T-helper 1 cell treated with Interleukin-12 subunit alpha and Interleukin-12 subunit beta and Interleukin-4 antibody, amounts not matched to agents 30 μg/mL and 1 μg/mL, for 36 hours (primary cell): ENCODE measurements around the gene ZNF546.

Source experiments
- H3K27ac Mint-ChIP-seq: one replicate; pipeline ENCODE4 v1.8.0; 2021; ENCODE audit warnings: mild to moderate bottlenecking, mixed read lengths
- H3K27me3 Mint-ChIP-seq: one replicate; pipeline ENCODE4 v1.8.0; 2021; ENCODE audit warnings: low read depth, mixed read lengths
- H3K36me3 Mint-ChIP-seq: one replicate; pipeline ENCODE4 v1.8.0; 2021; ENCODE audit warnings: low read depth, mixed read lengths
- H3K4me1 Mint-ChIP-seq: one replicate; pipeline ENCODE4 v1.8.0; 2021; ENCODE audit warnings: low read depth, mixed read lengths
- H3K4me3 Mint-ChIP-seq: one replicate; pipeline ENCODE4 v1.8.0; 2021; ENCODE audit warnings: mild to moderate bottlenecking, moderate library complexity, mixed read lengths
- H3K9me3 Mint-ChIP-seq: one replicate; pipeline ENCODE4 v1.8.0; 2021; ENCODE audit warnings: mixed read lengths

Gene ZNF546

DNA sequence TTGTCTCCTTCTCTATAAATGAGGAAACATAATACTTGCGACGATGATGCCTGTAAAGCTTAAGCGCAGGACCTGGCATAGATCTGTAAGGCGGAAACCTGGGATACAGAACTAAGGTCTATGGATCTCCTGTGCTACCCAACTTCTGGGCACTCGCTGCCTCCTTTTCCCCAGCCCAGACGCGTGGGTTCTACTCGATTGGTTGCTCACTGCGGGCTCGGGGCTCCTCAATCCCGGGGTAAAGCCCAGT is 26.5 kb upstream of the ZNF546 start:
- peak overlapping the region; percentile 97 for H3K4me3 Mint-ChIP-seq
- peaks cover 34% of the 10 kb centered on the region for H3K36me3 Mint-ChIP-seq
- no peaks in the 10 kb centered on the region for H3K9me3 Mint-ChIP-seq
- H3K27me3 Mint-ChIP-seq, result no peaks in the 10 kb centered on the region
- peak overlapping the region; percentile 98 for H3K27ac Mint-ChIP-seq
- H3K4me1 Mint-ChIP-seq, result peaks cover 43% of the 10 kb centered on the region

DNA sequence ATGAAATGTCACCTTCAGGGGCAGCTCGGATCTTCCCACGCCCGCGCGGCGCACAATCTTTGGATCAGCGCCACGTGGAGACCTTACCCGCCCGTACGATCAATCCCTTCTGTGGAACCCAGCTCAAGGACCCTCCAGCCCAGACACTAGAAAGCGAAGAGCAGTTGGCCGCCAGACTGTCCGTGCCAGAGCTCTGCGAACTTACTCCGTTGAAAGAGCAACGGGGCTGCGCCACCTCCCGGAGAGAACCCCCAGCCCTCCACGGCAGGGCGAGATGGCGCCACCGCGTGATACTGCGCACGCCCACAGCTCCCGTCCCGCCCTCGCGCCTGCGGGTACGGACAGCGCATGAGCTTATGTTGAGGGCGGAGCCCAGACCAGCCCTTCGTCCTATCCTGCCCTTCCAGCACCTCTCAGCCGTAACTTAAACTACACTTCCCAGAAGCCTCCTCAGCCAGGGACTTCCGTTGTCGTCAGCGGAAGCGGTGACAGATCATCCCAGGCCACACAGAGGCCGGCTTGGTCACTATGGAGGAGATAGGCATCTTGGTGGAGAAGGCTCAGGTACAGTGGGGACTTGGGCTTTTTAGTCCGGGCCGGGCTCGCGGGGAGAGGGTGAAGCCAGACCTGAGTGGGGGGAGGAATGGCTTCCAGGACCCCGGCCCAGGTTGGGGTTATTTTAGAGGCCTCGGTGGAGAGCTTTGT is 26.0 kb upstream of the ZNF546 start, which contains the start of gene PSMC4:
Gene PSMC4, plus strand, starts transcription at position 491 of the 705 bp plus-strand sequence. Its CDS starts 38 bp downstream, at position 529.
- Mint-ChIP-seq H3K4me1 (peaks cover 43% of the 10 kb centered on the region), H3K9me3 (no peaks in the 10 kb centered on the region), H3K36me3 (peaks cover 39% of the 10 kb centered on the region)

DNA sequence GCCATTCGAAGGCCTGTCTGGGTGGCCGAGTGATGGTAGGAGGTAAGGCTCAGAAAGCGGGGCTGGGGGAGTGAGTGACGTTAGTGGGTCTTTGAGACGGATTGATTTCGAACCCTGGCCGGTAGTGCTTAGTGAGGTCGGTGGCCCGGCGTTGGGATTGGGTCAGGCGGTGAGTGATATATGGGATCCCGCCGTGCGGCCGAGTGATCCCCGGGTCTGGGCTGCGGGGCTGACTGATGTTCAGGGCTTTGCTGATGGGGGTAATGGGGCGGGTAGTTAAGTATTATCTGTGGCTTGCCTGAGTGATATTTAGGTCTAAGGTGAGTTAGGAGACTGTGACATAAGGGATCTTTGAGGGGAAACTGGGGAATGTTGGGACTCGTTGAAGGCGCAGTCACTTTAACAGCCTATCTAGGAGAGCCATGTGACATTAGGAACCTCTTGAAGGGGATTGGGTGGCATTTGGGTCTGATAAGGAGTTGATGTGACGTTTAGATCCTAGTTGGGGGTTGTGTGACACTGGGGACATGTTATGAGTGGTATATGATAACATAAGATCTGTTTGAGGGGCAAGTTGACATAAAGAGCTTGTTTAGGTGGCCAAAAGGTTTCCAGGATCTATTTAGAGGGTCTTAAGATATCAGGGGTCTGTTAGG is 25.4 kb upstream of the ZNF546 start:
- peak overlapping the region; percentile 98 for H3K27ac Mint-ChIP-seq
- peaks cover 40% of the 10 kb centered on the region for H3K36me3 Mint-ChIP-seq
- peaks cover 43% of the 10 kb centered on the region for H3K4me1 Mint-ChIP-seq
- no peaks in the 10 kb centered on the region for H3K27me3 Mint-ChIP-seq
- no peaks in the 10 kb centered on the region for H3K9me3 Mint-ChIP-seq
- peak overlapping the region; percentile 97 for H3K4me3 Mint-ChIP-seq

More for the DNA sequence above, 26.0 kb upstream of the ZNF546 start, which contains the start of gene PSMC4:
- Mint-ChIP-seq H3K27me3 (no peaks in the 10 kb centered on the region), H3K27ac (peak within 1 kb of the TSS; percentile 98), H3K4me3 (peak within 1 kb of the TSS; percentile 97)

DNA sequence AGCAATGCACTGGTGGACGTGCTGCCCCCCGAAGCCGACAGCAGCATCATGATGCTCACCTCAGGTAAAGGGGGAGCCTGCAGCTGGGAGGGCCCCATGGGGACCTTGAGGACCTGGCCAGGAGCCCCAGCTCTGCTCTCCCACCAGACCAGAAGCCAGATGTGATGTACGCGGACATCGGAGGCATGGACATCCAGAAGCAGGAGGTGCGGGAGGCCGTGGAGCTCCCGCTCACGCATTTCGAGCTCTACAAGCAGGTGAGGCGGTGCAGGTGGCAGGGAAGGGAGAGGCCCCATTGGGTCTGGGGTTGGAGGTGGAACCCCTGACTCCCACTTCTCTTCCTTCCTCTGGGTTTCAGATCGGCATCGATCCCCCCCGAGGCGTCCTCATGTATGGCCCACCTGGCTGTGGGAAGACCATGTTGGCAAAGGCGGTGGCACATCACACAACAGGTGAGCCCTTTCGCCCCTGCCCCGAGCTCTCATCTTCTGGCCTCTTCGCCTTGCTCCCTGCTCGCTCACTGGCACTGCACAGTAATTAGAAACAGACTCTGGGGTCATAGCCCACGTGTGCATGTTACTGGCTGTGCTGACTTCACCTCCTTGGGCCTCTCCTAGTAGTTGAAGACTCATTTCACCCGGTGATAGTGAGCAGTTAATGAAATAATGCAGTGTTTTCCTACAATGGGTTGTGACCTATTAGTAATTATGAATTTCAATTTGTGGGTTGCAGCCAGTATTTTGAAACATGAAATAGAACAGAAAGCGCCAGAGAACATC is 22.3 kb upstream of the ZNF546 start:
- Mint-ChIP-seq H3K27me3 (no peaks in the 10 kb centered on the region), H3K36me3 (peaks cover 54% of the 10 kb centered on the region), H3K4me1 (peaks cover 23% of the 10 kb centered on the region), H3K4me3 (no peak overlapping the region), H3K27ac (no peak overlapping the region), H3K9me3 (no peaks in the 10 kb centered on the region)

DNA sequence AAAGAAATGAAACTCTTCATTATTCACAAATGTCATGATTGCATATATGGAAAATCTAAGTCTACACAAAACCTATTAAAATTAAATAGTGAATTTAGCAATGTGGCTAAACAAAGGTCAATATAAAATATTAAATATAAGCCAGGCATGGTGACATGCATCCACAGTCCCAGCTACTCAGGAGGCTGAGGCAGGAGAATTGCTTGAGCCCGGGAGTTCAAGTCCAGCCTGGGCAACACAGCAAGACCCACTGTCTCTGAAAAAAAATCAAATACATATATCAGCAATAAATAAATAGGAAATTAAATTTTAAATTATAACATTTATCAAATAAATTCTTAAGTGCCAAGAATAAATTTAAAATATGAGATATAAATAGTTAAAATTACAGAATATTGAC is 14.0 kb upstream of the ZNF546 start:
- Mint-ChIP-seq H3K4me1 (no peaks in the 10 kb centered on the region), H3K27ac (no peak overlapping the region), H3K27me3 (no peaks in the 10 kb centered on the region), H3K4me3 (no peak overlapping the region), H3K9me3 (peaks cover 42% of the 10 kb centered on the region), H3K36me3 (peaks cover 86% of the 10 kb centered on the region)

DNA sequence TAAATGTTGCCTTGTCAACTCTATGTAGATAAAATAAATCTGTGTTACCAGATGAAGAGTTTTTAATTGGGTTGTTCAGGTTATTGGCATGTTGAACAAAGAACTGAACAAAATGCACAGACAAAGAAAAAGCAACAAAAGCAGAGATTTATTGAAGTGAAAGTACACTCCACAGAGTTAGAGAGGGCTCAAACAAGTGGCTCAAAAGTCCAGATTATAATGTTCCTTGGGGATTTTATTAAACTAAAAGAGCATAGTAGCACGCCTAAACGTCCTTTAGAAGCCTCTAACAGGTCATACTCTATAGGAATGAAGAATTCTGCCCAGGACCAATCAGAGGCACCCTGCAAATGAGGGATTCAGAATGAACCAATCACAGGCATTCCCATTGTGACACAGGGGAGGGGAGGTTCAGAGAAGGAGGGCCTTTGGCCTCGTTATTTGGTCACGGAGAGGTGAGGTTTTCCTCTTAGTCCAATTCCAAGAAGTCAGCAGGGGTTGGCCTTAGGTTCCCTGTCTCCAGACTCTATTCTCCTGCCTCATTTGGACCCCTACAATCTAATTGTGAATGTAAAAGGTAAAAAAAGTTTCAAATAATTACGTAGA is 13.1 kb upstream of the ZNF546 start:
- Mint-ChIP-seq H3K27me3 (no peaks in the 10 kb centered on the region), H3K4me1 (no peaks in the 10 kb centered on the region), H3K9me3 (peaks cover 43% of the 10 kb centered on the region), H3K36me3 (peaks cover 77% of the 10 kb centered on the region), H3K27ac (no peak overlapping the region), H3K4me3 (no peak overlapping the region)

DNA sequence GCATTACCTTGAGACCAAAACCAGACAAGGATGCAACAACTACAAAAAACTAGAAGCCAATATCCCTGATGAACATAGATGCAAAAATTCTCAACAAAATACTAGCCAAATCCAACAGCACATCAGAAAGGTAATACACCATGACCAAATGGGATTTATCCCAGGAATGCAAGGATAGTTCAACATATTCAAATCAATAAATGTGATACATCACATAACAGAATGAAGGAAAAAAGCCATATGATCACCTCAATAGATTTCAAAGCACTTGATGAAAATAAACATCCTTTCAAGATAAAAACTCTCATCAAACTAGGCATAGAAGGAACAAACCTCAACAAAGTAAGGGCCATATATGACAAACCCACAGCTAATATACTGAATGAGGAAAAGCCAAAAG is 10.2 kb upstream of the ZNF546 start:
- Mint-ChIP-seq H3K4me3 (no peak overlapping the region), H3K27me3 (no peaks in the 10 kb centered on the region), H3K9me3 (peaks cover 46% of the 10 kb centered on the region), H3K36me3 (peaks cover 55% of the 10 kb centered on the region), H3K4me1 (peaks cover 6% of the 10 kb centered on the region), H3K27ac (no peak overlapping the region)

DNA sequence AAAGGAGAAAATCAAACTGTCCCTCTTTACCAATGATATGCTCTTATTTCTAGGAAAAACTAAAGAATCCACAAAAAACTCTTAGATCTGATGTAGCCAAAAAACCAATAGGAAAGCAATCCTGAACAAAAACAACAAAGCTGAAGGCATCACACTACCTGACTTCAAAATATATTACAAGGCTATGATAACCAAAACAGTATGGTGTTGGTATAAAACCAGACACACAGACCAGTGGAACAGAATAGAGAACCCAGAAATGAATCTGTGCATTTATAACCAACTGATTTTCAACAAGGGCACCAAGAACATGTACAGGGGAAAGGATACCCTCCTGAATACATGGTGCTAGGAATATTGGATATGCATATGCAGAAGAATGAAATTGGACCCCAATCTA is 9.7 kb upstream of the ZNF546 start:
- H3K4me1 Mint-ChIP-seq, result peaks cover 6% of the 10 kb centered on the region

DNA sequence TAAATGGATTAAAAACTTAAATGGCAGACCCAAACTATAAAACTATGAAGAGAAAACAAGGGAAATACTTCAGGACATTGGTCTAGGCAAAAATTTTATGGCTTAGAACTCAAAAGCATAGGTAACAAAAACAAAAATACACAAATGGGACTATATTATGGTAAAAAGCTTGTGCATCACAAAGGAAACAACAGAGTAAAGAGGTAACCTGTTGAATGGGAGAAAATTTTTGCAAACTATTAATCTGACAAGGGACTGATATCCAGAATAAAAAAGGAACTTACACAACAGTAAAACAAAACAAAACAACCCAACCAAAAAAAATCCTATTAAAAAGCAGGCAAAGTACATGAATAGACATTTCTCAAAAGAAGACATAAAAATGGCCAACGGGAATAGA is 9.3 kb upstream of the ZNF546 start:
- peaks cover 6% of the 10 kb centered on the region for H3K4me1 Mint-ChIP-seq
- H3K4me3 Mint-ChIP-seq, result no peak overlapping the region
- peaks cover 51% of the 10 kb centered on the region for H3K9me3 Mint-ChIP-seq
- H3K27ac Mint-ChIP-seq, result no peak overlapping the region
- peaks cover 49% of the 10 kb centered on the region for H3K36me3 Mint-ChIP-seq
- no peaks in the 10 kb centered on the region for H3K27me3 Mint-ChIP-seq

More for the DNA sequence above, 9.7 kb upstream of the ZNF546 start:
- H3K9me3 Mint-ChIP-seq, result peaks cover 47% of the 10 kb centered on the region
- peaks cover 51% of the 10 kb centered on the region for H3K36me3 Mint-ChIP-seq
- H3K4me3 Mint-ChIP-seq, result no peak overlapping the region
- H3K27me3 Mint-ChIP-seq, result no peaks in the 10 kb centered on the region
- H3K27ac Mint-ChIP-seq, result no peak overlapping the region

DNA sequence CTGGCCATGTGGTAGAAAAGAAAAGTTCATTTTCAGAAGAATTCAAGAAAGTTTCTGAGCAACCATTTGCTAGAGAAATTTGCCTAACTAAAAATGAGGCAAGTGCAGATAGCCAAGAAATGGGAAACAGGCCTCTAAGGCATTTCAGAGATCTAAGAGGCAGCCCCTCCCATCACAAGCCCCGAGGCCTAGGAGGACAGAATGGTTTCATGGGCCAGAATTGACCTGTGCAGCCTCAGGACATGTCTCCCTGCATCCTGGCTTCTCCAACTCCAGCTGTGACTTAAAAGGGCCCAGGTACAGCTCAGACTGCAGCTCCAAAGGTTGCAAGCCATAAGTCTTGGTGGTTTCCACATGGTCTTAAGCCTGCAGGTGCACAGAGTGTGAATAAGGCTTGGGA is 3.3 kb upstream of the ZNF546 start:
- Mint-ChIP-seq H3K27me3 (no peaks in the 10 kb centered on the region), H3K4me1 (peaks cover 34% of the 10 kb centered on the region), H3K36me3 (peaks cover 34% of the 10 kb centered on the region), H3K27ac (no peak overlapping the region), H3K4me3 (no peak overlapping the region), H3K9me3 (peaks cover 28% of the 10 kb centered on the region)

DNA sequence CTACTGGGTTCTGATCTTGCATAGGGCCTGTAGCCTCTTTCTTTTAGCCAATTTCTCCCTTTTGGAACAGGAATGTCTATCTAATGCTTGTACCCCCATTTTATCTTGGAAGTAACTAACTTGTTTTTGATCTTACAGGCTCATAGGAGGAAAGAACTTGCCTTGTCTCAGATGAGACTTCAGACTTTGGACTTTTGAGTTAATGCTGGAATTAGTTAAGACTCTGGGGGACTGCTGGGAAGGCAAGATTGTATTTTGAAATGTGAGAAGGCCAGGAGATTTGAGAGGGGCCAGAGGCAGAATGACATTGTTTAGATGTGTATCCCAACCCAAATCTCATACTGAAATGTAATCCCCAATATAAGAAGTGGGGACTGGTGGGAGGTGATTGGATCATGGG is 2.5 kb upstream of the ZNF546 start:
- Mint-ChIP-seq H3K4me1 (peaks cover 32% of the 10 kb centered on the region), H3K9me3 (peaks cover 28% of the 10 kb centered on the region), H3K27me3 (no peaks in the 10 kb centered on the region), H3K4me3 (no peak overlapping the region), H3K36me3 (peaks cover 32% of the 10 kb centered on the region), H3K27ac (no peak overlapping the region)

DNA sequence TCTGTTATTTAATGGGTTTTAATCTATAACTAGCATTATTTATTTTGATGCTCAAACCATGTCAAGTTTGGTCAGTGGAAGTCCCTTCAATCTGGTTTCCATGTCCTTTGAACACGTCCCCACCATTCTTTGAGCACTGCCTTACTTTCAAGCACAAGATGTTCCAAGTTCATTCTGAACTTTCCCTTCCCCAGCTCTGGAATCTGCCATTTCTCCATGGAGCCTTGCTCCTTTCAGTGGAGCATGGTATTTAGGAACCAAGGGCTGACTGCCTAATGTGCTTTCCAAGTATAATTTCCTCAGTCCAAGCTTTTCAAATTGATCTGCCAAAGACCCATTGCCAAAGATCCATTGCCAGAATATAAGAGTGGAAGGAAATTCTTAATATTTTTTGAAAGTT is 1.1 kb upstream of the ZNF546 start:
- Mint-ChIP-seq H3K4me1 (peaks cover 28% of the 10 kb centered on the region), H3K9me3 (peaks cover 26% of the 10 kb centered on the region), H3K36me3 (peaks cover 29% of the 10 kb centered on the region), H3K27ac (peak overlapping the region; percentile 54), H3K27me3 (no peaks in the 10 kb centered on the region), H3K4me3 (peak overlapping the region; percentile 71)

DNA sequence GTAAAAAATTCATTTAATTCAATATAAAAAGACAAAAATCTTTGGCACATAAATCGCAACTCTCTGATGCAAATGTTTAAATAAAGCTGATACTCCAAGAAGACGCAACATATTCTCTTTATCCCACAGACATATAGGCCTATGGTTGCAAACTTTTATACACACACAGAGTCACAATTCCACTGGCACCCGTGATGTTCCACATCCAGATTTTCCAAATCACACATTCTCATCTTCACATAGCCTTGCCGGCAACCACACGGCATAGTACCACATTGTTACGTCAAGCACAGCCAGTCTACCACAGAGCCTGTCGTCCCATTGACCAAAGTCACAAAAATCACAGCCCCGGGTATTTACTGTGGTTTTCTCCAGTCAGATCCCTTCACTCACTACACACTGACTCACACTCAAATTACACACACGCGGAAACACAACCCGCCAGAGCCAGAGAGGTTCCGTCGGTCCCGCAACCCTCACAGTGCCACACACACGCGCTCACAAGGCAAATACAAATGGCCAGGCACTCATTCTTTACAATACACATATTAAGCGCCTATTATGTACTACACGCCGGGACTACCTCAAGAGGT is 546 bp upstream of the ZNF546 start:
- Mint-ChIP-seq H3K27ac (peak overlapping the region; percentile 94), H3K27me3 (no peaks in the 10 kb centered on the region), H3K36me3 (peaks cover 29% of the 10 kb centered on the region), H3K4me1 (peaks cover 28% of the 10 kb centered on the region), H3K9me3 (peaks cover 26% of the 10 kb centered on the region), H3K4me3 (peak overlapping the region; percentile 97)

DNA sequence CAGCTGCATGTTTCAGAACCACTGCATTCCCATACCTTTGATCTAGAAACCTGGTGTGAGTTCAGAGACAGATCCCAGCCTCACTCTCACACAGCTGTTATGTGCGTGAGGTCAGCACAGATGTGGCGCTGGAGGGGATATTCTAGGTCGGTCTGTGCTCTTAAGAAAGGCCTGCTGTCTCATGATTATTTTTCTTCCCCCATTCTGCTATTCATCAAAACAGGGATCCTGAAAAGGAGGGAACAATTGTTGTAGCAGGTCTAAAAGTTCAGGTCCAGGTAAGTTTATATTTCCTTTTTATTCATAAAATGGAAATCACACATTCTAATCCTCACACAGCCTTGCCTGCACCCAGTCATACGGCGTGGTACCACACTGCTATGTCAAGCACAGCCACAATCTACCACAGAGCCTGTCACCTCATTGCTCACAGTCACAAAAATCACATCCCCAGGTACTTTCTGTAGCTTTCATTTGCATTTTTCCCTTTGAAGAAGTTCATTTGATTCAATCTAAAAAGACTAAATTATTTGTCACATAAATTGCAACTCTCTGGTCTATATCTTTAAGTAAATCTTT is 867 bp downstream of the ZNF546 start:
- H3K36me3 Mint-ChIP-seq, result peaks cover 27% of the 10 kb centered on the region
- H3K4me3 Mint-ChIP-seq, result peak overlapping the region; percentile 97
- H3K27ac Mint-ChIP-seq, result peak overlapping the region; percentile 94
- peaks cover 19% of the 10 kb centered on the region for H3K9me3 Mint-ChIP-seq
- no peaks in the 10 kb centered on the region for H3K27me3 Mint-ChIP-seq
- H3K4me1 Mint-ChIP-seq, result peaks cover 28% of the 10 kb centered on the region
